Islet of Langerhans (tissue), 1 donor: ENCODE results near the gene PXYLP1.

ENCODE experiments used
- FAIRE-seq: peaks from one replicate; lab custom pipeline; 2011; peaks lifted over from hg19 to GRCh38; lab: Jason Lieb, UNC

Gene PXYLP1

DNA sequence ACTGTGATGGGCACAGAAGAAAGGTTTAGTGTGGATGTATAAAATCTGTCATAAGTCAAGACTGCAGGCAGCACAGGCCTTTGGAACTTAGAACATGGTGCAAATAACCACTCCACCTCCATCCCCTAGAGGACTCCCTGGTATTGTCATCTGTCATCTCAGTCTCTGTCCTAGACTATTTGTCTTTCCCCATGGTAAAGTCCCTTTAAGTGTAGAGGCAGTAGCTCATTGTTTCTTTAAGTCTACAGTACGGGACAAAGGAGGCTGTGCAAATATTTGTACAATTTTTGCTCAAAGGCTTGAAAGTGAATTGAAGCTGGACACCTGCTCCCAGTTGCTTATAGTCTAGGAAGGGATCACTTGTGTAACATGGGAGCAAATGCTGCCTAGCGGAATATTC is 3.2 kb upstream of the PXYLP1 start:
- FAIRE-seq: no peak

GRCh38 chr3:141229132-141229531 is 2.5 kb upstream of the PXYLP1 start:
- no peak for FAIRE-seq

GRCh38 chr3:141230293-141230692 is 1.3 kb upstream of the PXYLP1 start:
- no peak for FAIRE-seq

- FAIRE-seq: no peak
These were observed 563 bp downstream of the PXYLP1 start for GRCh38 chr3:141231952-141232823.

GRCh38 chr3:141233457-141234161 is 2.0 kb downstream of the PXYLP1 start:
- no peak for FAIRE-seq

DNA sequence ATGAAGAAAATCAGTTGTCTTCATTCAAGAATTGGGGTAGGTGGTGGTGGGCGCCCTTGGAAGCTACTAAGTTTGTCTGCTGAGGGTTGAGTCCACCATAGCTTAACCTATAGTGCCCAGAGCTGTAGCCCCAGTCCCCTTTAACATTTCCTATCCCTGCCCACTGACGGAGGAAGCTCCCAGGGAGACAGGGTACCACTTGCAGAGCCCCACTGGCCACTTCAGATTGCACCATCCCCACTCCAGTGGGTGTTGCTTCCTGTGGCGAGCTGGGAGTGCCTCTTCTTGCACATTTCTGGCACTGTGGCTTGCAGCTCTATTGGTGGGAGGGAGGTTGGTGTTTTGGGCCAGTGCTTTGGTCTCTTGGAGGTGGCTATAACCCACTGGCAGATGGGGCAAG is 2.7 kb downstream of the PXYLP1 start:
- FAIRE-seq: no peak

GRCh38 chr3:141235661-141236171 is 4.1 kb downstream of the PXYLP1 start:
- no peak for FAIRE-seq

- no peak for FAIRE-seq
These were observed 4.7 kb downstream of the PXYLP1 start for GRCh38 chr3:141236361-141236760.

GRCh38 chr3:141237701-141238521 is 6.3 kb downstream of the PXYLP1 start:
- no peak for FAIRE-seq

GRCh38 chr3:141239511-141240281 is 8.1 kb downstream of the PXYLP1 start:
- no peak for FAIRE-seq

GRCh38 chr3:141240286-141240685 is 8.7 kb downstream of the PXYLP1 start:
- FAIRE-seq: no peak

DNA sequence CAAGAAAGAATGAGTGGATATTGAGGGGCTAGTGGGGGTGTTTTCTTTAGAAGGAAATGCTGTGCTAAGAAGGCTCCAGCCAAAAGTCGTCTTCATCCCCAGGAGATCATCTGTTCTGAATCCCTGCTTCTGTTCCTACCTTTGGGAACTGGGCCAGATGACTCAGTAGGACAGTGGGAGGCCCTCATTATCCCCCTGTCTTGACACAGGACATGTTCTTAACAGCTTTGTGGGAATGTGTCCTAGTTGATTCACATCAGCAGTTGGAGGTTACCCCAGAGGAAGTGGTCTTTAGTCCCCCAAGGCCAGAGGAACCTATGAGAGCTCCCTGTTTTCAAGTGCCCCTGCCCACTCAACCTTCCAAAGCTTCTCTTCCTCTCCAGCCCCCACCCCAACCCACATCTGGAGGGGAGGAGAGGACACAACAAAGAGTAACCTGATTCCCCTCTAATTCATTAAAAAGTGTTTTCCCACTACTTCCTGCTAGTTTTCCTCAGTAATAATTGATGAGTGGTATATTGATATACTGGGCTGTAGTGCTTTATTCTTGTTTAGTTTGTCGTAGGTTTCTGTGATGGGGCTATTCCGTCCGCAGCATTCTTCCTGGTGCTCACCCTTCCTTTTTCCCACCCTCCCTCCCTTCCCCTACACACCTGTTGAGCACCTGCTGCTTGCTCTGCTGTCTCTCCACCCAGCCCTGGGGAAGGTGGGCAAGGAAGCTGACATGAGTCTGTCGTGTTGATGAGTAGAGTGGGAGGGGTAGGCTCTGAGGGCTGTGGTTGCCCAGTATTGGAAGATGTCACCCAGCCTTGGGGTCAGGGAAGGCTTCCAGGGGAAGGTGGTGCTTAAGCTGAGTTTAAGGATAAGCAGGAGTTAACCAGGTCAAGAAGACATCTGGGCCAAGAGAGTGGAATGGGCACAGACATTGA is 9.3 kb downstream of the PXYLP1 start:
- FAIRE-seq: no peak

GRCh38 chr3:141241616-141242376 is 10.2 kb downstream of the PXYLP1 start:
- no peak for FAIRE-seq

DNA sequence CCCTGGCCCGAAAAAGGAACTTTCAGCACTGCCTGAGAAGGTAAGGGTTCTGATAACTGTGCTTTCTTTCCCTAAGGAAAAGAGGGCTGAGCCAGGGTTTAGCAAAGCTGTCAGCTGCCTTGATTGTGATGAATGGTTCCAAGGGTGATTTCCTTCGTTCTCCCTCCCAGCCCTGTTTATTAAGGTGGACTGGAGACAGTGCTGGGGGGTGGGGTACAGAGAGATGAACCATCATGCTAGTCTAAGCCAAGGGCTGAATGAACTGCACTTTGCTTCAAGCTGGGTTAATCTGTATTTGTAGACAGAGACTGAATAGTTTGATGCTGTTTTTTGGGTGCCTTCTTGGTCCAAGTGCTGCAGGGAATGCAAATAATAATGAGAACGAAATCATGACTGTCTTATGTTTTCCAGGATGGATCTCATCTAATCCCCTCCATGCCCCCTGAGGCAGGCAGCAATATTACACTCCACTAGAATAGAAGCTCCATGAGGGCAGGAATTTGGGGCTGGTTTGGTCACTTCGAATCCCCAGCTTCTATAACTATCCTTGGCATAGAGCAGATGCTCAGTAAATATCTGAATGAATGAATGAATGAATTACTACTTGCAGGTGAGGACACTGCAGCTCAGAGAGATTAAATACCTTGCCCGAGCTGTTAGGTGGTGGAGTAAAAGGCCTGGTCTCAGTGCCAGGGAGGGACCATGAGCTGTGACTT is 10.9 kb downstream of the PXYLP1 start:
- FAIRE-seq: no peak

- FAIRE-seq: no peak
These were observed 11.7 kb downstream of the PXYLP1 start for GRCh38 chr3:141243271-141243707.

DNA sequence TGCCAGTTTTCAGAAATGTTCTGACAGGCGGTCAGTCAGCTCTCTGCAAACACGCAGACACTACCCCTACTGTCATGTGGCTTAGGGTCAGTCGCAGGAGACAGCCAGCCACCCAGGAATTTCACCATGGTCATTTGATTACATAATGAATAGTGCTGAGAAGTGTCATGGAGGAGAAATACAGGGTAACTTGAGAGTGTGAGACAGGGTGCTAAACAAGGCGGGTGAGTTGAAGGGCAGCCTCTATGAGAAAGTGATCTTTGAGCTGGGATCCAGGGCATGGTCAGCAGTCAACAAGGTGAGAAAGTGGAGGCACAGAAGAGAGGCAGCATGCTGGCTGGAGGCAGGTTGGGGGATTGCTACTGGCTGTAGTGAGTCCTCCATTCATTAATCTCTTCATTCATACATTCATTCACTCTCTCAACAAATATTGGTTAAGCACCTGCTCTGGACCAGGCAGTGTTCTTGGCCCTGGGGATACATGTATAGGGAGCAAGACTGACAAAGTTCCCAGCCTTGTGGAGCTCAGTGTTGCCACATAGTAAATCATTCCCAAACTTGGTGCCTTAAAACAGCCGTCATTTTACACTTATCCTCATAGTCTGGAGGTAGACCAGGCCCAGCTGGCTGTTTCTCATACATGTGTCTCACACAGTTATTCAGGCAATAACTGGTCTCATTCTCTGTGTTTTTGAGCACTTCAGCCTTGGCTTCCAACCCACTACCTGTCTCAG is 14.8 kb downstream of the PXYLP1 start:
- no peak for FAIRE-seq

GRCh38 chr3:141246958-141247301 is 15.3 kb downstream of the PXYLP1 start:
- no peak for FAIRE-seq

- FAIRE-seq: no peak
These were observed 16.4 kb downstream of the PXYLP1 start for GRCh38 chr3:141248064-141248463.

DNA sequence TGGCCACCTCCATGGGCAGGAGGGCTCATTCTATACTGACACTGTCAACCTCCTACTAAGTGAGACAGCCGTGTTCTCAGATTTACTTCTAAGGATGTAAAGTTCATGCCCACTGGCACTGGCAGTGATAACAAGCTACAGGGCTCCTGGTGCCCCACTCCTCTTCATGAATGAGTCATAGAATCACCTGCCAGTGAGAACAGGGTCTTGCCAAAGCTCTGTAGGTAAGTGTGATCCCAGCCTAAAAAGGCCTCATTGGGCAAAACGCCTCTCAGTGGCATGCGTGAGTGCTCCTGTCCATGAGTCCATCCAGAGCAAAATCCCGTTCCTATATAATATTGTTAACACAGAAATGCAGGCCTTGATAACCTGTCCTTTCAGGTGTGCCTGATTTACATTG is 17.4 kb downstream of the PXYLP1 start:
- FAIRE-seq: no peak
